GM23338 (cell line): ENCODE data around the gene KCNJ6.

Source experiments
- POLR2AphosphoS5 ChIP-seq: IDR thresholded peaks from 2 replicates; pipeline ENCODE4 v1.6.1; 2016; ENCODE audit warnings: antibody characterized with exemption, low read depth
- TF ChIP-seq, protein P1 (sequence below): IDR thresholded peaks from one replicate; pipeline ENCODE4 v1.6.1; 2018; ENCODE audit warnings: antibody characterized with exemption; ENCODE audit not compliant: unreplicated experiment
- TF ChIP-seq, protein P2 (sequence below), 2 experiments: fragments of 200-600 bp in 1 of 2; sonication (generic) in 1 of 2; conservative IDR thresholded peaks; 2 replicates each; pipeline versions ENCODE4 v1.5.1 to v1.6.1; 2016 to 2017; ENCODE audit warnings: antibody characterized with exemption in 2 of 2, low read depth in 2 of 2, mild to moderate bottlenecking in 2 of 2, moderate library complexity in 1 of 2

DNA sequence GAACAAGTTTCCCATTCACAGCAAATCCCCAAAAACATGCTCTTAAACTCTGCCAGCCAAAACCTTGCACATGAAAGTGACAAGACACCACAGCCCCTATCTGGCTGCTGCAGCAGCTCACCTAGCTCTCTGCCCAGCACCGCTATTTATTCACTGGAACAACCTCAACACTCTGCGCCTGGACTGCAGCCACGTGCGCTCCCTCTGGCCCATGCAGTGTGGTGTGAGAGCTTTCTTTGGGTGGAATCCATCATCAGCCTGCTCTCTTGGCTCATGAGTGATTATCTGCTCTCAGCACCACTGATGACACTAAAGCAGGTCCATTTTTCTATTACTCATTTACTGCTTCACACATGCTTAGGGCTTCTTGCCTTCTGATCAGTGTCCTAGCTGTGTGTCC lies 11.4 kb downstream of the KCNJ6 start:
- TF ChIP-seq, protein P1, sequence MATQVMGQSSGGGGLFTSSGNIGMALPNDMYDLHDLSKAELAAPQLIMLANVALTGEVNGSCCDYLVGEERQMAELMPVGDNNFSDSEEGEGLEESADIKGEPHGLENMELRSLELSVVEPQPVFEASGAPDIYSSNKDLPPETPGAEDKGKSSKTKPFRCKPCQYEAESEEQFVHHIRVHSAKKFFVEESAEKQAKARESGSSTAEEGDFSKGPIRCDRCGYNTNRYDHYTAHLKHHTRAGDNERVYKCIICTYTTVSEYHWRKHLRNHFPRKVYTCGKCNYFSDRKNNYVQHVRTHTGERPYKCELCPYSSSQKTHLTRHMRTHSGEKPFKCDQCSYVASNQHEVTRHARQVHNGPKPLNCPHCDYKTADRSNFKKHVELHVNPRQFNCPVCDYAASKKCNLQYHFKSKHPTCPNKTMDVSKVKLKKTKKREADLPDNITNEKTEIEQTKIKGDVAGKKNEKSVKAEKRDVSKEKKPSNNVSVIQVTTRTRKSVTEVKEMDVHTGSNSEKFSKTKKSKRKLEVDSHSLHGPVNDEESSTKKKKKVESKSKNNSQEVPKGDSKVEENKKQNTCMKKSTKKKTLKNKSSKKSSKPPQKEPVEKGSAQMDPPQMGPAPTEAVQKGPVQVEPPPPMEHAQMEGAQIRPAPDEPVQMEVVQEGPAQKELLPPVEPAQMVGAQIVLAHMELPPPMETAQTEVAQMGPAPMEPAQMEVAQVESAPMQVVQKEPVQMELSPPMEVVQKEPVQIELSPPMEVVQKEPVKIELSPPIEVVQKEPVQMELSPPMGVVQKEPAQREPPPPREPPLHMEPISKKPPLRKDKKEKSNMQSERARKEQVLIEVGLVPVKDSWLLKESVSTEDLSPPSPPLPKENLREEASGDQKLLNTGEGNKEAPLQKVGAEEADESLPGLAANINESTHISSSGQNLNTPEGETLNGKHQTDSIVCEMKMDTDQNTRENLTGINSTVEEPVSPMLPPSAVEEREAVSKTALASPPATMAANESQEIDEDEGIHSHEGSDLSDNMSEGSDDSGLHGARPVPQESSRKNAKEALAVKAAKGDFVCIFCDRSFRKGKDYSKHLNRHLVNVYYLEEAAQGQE, result no peak
- TF ChIP-seq, protein P2, sequence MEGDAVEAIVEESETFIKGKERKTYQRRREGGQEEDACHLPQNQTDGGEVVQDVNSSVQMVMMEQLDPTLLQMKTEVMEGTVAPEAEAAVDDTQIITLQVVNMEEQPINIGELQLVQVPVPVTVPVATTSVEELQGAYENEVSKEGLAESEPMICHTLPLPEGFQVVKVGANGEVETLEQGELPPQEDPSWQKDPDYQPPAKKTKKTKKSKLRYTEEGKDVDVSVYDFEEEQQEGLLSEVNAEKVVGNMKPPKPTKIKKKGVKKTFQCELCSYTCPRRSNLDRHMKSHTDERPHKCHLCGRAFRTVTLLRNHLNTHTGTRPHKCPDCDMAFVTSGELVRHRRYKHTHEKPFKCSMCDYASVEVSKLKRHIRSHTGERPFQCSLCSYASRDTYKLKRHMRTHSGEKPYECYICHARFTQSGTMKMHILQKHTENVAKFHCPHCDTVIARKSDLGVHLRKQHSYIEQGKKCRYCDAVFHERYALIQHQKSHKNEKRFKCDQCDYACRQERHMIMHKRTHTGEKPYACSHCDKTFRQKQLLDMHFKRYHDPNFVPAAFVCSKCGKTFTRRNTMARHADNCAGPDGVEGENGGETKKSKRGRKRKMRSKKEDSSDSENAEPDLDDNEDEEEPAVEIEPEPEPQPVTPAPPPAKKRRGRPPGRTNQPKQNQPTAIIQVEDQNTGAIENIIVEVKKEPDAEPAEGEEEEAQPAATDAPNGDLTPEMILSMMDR (conservative IDR thresholded peaks at IDR 0.05; ENCODE audit: low read depth in 2 of 2), result no peak
- no peak for TF ChIP-seq POLR2AphosphoS5
